KMS-11 (cell line): ENCODE measurements around the gene KIF3B.

Experiments
- H2AFZ ChIP-seq: fragments of 200-600 bp; sonication (generic); 2 replicates; pipeline ENCODE4 v1.6.1; 2016; ENCODE audit warnings: antibody characterized with exemption, mixed run types, low read depth
- H3K27ac ChIP-seq: fragments of 200-600 bp; sonication (generic); 2 replicates; pipeline ENCODE4 v1.6.1; 2016; ENCODE audit warnings: mild to moderate bottlenecking, mixed run types
- H3K27me3 ChIP-seq: fragments of 200-600 bp; sonication (generic); 2 replicates; pipeline ENCODE4 v1.6.1; 2017; ENCODE audit warnings: mild to moderate bottlenecking, low read depth, mixed run types, moderate library complexity; ENCODE audit not compliant: insufficient read depth
- H3K36me3 ChIP-seq: fragments of 200-600 bp; sonication (generic); 2 replicates; pipeline ENCODE4 v1.6.1; 2017; ENCODE audit warnings: mild to moderate bottlenecking, mixed run types; ENCODE audit not compliant: insufficient read depth
- H3K4me1 ChIP-seq: fragments of 200-600 bp; sonication (generic); 2 replicates; pipeline ENCODE4 v1.6.1; 2016; ENCODE audit warnings: mild to moderate bottlenecking, low read depth, mixed run types; ENCODE audit not compliant: poor library complexity, severe bottlenecking
- H3K4me2 ChIP-seq: fragments of 200-600 bp; sonication (generic); 2 replicates; pipeline ENCODE4 v1.7.0; 2016; ENCODE audit warnings: mild to moderate bottlenecking, mixed run types
- H3K4me3 ChIP-seq: fragments of 200-600 bp; sonication (generic); IDR thresholded peaks from 2 replicates; pipeline ENCODE4 v1.6.1; 2017; ENCODE audit warnings: low read depth, low read length, mixed read lengths; ENCODE audit not compliant: insufficient read depth
- H3K79me2 ChIP-seq: fragments of 200-600 bp; sonication (generic); 2 replicates; pipeline ENCODE4 v1.6.1; 2016; ENCODE audit warnings: low read depth, mixed run types; ENCODE audit not compliant: insufficient read depth
- H3K9ac ChIP-seq: fragments of 200-600 bp; sonication (generic); 2 replicates; pipeline ENCODE4 v1.6.1; 2016; ENCODE audit warnings: mild to moderate bottlenecking, mixed run types
- H4K20me1 ChIP-seq: fragments of 200-600 bp; sonication (generic); 2 replicates; pipeline ENCODE4 v1.6.1; 2016; ENCODE audit warnings: mild to moderate bottlenecking, mixed run types; ENCODE audit not compliant: insufficient read depth
- TF ChIP-seq, protein P1 (sequence below): fragments of 200-600 bp; sonication (generic); conservative IDR thresholded peaks from 2 replicates; pipeline ENCODE4 v1.6.1; 2017; ENCODE audit warnings: low read depth, mild to moderate bottlenecking, antibody characterized with exemption, low read length, moderate library complexity, mixed read lengths

Gene KIF3B

GRCh38 chr20:32312718-32313424, 35.4 kb downstream of the KIF3B start:
- Histone ChIP-seq H3K4me3 (no peak overlapping the region), H3K27me3 (no peaks in the 10 kb centered on the region), H2AFZ (no peak overlapping the region), H3K9ac (no peak overlapping the region), H3K36me3 (no peaks in the 10 kb centered on the region), H3K79me2 (no peaks in the 10 kb centered on the region), H3K27ac (no peak overlapping the region), H3K4me1 (peaks cover 7% of the 10 kb centered on the region), H3K4me2 (no peak overlapping the region), H4K20me1 (no peaks in the 10 kb centered on the region)
- TF ChIP-seq, protein P1, sequence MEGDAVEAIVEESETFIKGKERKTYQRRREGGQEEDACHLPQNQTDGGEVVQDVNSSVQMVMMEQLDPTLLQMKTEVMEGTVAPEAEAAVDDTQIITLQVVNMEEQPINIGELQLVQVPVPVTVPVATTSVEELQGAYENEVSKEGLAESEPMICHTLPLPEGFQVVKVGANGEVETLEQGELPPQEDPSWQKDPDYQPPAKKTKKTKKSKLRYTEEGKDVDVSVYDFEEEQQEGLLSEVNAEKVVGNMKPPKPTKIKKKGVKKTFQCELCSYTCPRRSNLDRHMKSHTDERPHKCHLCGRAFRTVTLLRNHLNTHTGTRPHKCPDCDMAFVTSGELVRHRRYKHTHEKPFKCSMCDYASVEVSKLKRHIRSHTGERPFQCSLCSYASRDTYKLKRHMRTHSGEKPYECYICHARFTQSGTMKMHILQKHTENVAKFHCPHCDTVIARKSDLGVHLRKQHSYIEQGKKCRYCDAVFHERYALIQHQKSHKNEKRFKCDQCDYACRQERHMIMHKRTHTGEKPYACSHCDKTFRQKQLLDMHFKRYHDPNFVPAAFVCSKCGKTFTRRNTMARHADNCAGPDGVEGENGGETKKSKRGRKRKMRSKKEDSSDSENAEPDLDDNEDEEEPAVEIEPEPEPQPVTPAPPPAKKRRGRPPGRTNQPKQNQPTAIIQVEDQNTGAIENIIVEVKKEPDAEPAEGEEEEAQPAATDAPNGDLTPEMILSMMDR = no peak

GRCh38 chr20:32314768-32315167, 37.3 kb downstream of the KIF3B start:
- no peak overlapping the region for H3K27ac ChIP-seq
- TF ChIP-seq, protein P1 = no peak
- no peaks in the 10 kb centered on the region for H3K27me3 ChIP-seq
- peaks cover 7% of the 10 kb centered on the region for H3K4me1 ChIP-seq
- no peak overlapping the region for H3K4me3 ChIP-seq
- H3K4me2 ChIP-seq = no peak overlapping the region
- no peak overlapping the region for H2AFZ ChIP-seq
- no peak overlapping the region for H3K9ac ChIP-seq
- no peaks in the 10 kb centered on the region for H4K20me1 ChIP-seq
- H3K36me3 ChIP-seq = no peaks in the 10 kb centered on the region
- H3K79me2 ChIP-seq = no peaks in the 10 kb centered on the region

DNA sequence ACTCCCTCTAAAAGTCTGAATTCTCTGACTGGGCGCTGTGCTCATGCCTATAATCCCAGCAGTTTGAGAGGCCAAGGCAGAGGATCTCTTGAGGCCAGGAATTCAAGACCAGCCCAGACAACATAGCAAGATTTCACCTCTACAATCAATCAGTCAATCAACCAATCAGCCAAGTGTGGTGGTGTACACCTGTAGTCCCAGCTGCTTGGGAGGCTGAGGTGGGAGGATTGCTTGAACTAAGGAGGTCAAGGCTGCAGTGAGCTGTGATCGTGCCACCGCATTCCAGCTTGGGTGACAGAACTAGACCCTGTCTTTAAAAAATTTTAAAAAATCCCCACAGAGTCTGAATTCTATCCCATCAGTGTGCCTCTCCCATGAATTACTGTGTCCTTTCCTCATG, 37.9 kb downstream of the KIF3B start:
- Histone ChIP-seq H3K27me3 (no peaks in the 10 kb centered on the region), H3K4me1 (peaks cover 7% of the 10 kb centered on the region), H3K27ac (no peak overlapping the region), H3K36me3 (no peaks in the 10 kb centered on the region), H3K9ac (no peak overlapping the region), H3K4me3 (no peak overlapping the region), H3K79me2 (no peaks in the 10 kb centered on the region), H2AFZ (no peak overlapping the region), H3K4me2 (no peak overlapping the region), H4K20me1 (no peaks in the 10 kb centered on the region)
- TF ChIP-seq, protein P1 = no peak

DNA sequence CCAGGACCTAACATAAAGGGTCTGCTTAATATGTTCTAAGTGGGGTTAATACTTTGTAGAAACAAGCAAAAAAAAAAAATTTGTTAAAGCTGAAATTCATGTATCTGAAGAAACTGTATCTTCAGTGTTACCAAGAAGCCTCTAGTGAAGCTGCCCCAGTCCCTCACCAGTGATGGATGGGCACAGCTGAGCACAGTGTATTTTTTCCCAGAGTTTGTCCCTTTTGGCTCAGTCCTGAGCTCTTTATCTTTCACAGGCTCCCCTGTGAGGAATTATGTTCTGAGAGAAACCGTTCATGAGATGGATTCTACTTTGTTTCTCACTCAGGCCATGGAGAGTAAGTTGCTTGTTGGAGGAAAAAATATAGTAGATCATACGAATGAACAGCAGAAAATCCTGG, 38.4 kb downstream of the KIF3B start:
- Histone ChIP-seq H3K27ac (no peak overlapping the region), H3K79me2 (no peaks in the 10 kb centered on the region), H3K9ac (no peak overlapping the region), H3K4me1 (peaks cover 7% of the 10 kb centered on the region), H3K4me2 (no peak overlapping the region), H3K4me3 (no peak overlapping the region), H3K27me3 (no peaks in the 10 kb centered on the region), H3K36me3 (no peaks in the 10 kb centered on the region), H2AFZ (no peak overlapping the region), H4K20me1 (no peaks in the 10 kb centered on the region)
- TF ChIP-seq, protein P1 = no peak
